Endothelial cell of umbilical vein (primary cell): ENCODE results near the gene AFG3L2.

Experiments used
- CTCF ChIP-seq, 2 donors: IDR thresholded peaks; 1 replicate in 1 of 2; 2 replicates in 1 of 2; pipeline ENCODE4 v1.5.1; 2011; ENCODE audit warnings: low read length in 2 of 2, mild to moderate bottlenecking in 2 of 2, moderate library complexity in 2 of 2, control low read depth in 1 of 2, inconsistent platforms in 1 of 2, low read depth in 1 of 2; ENCODE audit not compliant: insufficient read depth in 1 of 2; ENCODE audit errors: extremely low read depth in 1 of 2
- JUN ChIP-seq: IDR thresholded peaks from 2 replicates; pipeline ENCODE4 v1.6.1; 2011; ENCODE audit warnings: borderline replicate concordance, low read depth; ENCODE audit not compliant: insufficient read length, insufficient read depth
- POLR2A ChIP-seq: IDR thresholded peaks from 2 replicates; pipeline ENCODE4 v1.6.1; 2012; ENCODE audit warnings: low read depth, mild to moderate bottlenecking, control low read depth, low read length
- POLR2AphosphoS5 ChIP-seq: IDR thresholded peaks from 2 replicates; pipeline ENCODE4 v1.6.1; 2012; ENCODE audit warnings: low read depth, mild to moderate bottlenecking, control low read depth, low read length, moderate library complexity; ENCODE audit not compliant: insufficient read depth

GRCh38 chr18:12397254-12397653 lies 20.2 kb upstream of the AFG3L2 start:
- TF ChIP-seq CTCF (IDR thresholded peaks at IDR 0.05; ENCODE audit: extremely low read depth in 1 of 2, insufficient read depth in 1 of 2, low read depth in 1 of 2, low read length in 2 of 2) (no peak), POLR2AphosphoS5 (no peak), JUN (no peak), POLR2A (no peak)
